GM19463 (cell line): ENCODE results near the gene BDKRB1.
"Not testable (repeated sequence)": the region's sequence is repeated elsewhere in the genome, so short reads cannot be mapped to it uniquely, and the experiment has no call there.

Source experiments
- ATAC-seq: cut with Tn5 transposase; IDR thresholded peaks from one replicate; pipeline ENCODE4 v1.9.1; 2021; ENCODE audit warnings: mild to moderate bottlenecking, moderate library complexity; ENCODE audit not compliant: unreplicated experiment

The BDKRB1 gene

GRCh38 chr14:96232506-96232905 is 23.5 kb upstream of the BDKRB1 start:
- no peak for ATAC-seq

DNA sequence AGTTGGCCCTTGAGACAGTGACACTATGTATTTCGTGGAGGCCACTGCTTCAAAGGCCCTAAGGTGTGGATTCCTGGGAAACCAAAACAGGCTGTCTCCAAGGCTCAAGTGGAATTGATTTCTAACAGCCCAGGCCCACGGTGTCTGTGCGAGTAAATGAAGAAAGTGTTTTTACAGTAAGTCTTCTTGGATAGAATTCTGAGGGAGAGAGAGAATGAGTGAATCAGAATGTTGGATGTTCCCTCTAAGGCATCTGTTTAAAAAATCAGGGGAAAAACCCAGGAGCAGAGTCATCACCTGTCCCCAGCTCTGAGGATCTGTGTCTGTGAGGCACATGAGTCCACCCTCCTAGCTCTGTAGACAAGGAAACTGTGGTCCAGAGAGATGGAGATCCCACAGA is 22.3 kb upstream of the BDKRB1 start:
- ATAC-seq: no peak

DNA sequence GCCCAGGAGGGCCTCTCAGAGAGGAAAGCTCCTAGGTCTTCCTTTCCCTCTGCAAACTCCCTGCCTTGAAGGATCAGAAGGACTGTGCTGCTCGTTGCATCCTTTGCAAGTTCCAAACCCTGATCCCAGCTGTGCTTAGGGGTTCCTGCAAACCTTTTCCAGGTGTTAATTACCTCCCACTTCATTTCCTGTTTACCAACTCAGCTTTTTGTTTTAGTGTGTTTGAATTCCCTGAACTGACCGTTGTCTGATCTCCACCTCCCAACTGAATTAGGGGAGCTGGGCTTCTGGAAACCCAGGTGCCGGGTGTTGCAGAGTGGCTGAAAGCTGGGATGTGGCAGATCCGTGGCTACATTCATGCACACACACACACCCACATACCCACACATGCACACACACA is 20.6 kb upstream of the BDKRB1 start:
- ATAC-seq: no peak

GRCh38 chr14:96237641-96238040 is 18.4 kb upstream of the BDKRB1 start:
- ATAC-seq: no peak

DNA sequence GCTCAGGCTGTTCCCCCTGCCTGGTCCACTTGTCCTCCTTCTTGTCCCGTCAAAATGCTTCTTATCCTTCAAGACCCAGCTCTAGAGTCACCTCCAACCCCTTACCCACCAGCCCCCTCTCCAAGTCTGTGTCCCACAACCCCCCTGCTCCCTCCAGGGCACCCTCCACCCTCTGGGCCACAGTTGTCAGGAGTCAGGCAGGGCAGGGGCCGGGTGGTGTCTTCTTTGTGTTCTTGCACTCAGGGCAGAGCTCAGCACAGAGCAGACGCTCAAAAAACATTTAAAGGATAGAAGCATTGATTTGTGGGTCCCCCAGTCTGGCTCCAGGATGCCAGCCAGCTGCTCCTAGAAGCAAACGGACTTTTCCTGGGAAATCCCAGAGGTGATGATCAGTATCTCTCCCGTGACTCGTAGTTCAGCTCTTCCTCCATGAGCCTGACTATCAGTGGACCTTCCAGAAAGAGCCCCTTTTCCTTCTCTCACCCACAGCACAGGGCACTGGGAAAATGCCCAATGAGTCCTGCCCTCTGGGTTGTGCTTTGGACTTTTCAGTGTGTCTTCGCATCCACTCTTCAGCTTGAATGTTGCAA is 17.2 kb upstream of the BDKRB1 start:
- no peak for ATAC-seq

DNA sequence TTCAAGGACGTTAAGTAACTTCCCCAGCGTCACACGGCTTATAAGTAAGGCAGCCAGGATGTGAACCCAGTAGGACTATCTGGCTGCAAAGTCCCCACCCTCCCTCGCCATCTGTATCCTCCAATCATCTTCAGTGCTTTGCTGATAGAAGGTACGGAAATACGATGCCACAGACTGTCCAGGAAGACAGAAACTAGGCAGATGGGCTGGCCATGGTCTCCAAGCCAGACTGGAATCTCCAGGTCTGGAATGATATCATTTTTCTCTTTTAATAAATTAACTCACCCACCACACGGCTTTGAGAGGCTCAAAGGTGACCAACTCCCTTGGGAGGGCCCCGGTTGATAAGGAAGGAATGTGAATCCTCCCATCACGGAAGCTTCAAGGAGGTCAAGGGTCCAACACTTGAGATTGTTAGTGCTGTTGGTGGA is 16.3 kb upstream of the BDKRB1 start:
- ATAC-seq: no peak

GRCh38 chr14:96240641-96241040 is 15.4 kb upstream of the BDKRB1 start:
- no peak for ATAC-seq

DNA sequence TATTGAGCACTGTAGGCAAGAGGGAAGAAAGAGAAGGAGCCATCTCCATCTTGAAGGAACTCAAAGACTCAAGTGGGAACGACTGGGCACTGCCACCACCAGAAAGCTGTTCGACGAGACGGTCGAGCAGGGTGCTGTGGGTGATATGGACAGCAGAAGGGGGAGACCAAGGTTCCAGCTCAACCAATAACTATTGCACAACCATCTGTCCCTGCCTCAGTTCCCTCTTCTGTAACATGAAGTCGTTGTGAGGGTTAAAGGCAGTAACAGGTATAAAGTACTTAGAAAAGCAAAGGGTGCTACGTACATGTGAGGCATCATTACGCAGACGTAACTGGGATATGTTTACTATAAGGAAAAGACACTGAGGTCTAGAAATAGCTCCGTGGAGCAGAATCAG is 13.9 kb upstream of the BDKRB1 start:
- no peak for ATAC-seq

- ATAC-seq: no peak
Measured at GRCh38 chr14:96243785-96244184, 12.2 kb upstream of the BDKRB1 start.

GRCh38 chr14:96245074-96245473 is 10.9 kb upstream of the BDKRB1 start:
- ATAC-seq: not testable (repeated sequence)

DNA sequence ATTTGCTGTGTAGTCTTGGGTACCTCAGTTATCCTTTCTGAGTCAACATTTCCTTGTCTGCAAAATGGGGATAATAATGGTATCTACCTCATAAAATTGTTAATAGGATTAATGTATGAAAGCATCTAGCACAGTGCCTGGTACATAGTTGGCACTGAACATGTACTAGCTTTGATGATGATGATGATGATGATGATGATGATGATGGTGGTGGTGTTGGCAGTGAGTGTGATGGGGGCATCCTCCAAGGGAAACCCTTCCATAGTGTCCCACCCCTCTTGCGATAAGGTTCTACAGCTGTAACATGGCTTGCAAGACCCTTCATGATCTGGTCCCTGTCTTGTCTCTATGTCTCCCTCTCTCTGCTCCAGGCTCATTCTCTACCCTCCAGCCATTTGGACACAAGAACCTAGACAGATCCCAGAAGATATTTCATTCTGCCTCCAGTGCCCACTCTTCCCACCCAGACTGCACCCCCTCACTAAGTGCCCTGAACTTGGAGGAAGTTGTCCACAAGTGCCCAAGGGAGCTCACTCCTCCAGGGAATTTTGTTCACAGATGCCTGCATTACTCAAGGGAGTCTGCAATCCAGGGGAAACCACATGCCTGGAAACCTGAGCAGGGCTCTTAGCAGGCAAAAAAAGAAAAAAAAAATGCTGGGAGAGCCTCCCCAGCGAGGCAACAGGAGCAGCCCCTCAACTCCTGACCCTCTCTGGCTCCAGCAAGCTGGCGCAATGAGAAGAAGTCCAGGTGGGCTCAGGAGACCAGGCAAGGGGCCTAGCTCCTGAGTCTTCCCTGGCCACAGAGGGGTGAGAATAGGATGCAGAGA is 10.1 kb upstream of the BDKRB1 start:
- no peak for ATAC-seq

- no peak for ATAC-seq
Measured at GRCh38 chr14:96246539-96246847, 9.5 kb upstream of the BDKRB1 start.

DNA sequence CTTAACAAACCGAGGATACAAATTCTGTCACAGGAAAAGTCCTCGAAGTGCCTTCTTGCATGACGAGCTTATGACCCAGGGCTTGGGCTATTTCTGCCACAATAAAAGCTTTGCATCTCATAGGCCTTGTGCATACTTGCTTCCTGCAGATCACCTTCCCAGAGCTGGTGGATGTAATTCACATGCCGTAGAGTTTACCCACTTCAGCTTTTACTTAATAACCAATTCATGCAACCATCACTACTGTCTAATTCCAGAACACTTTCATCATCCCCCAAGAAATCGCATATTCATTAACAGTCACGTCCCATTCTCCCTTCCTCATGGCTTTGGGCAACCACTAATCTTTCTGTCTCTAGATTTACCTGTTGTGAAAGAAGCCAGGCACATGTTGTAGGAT is 9.0 kb upstream of the BDKRB1 start:
- ATAC-seq: no peak

DNA sequence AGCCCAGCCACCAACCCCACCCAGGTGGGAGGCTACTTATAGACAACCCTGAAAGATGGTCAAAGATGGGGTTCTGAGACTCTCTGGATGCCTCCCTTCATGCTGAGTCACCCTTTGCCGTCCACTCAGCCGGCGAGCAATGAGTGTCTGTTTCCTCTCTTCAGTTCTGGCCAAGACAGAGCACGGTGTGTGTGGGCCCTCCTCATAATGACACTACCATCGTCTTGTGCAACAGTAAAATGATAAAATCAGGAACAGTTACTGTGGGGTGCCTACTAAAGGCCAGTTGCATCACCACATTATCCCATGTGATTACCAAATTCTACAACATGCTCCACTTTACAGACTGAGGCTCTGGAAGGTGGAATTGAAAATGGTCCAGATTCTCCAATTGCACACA is 7.0 kb upstream of the BDKRB1 start:
- no peak for ATAC-seq

- ATAC-seq: no peak
Measured at GRCh38 chr14:96250485-96250884, 5.5 kb upstream of the BDKRB1 start.

GRCh38 chr14:96251656-96252155 is 4.3 kb upstream of the BDKRB1 start:
- no peak for ATAC-seq

DNA sequence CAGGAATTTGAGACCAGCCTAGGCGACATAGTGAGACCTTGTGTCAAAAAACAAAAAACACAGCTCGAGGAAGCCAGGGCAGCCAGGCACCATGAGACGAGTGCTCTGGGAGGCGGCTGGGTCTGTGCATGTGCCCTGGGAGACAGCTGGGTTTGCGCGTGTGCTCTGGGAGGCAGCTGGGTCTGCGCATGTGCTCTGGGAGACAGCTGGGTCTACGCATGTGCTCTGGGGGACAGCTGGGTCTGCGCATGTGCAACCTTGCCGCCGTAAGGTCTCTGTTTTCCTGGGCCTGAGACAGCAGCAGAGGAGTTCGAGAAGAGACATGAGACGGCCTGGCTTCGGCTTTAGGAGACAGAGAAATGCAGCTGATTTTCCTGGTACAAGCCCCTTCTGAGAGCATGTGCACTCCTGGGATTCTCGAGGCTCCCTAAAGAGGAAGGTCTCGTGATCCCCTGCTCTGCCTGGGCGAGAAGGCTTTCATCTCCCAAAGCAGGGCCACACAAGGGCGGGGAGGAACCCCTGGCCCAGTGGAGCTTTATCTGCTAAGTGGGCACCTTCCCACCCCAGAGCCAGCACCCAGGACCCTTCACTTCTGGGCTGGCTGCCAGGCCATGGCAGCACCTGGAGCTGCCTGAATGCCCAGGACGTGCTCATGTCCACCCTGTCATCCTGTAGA is 3.5 kb upstream of the BDKRB1 start:
- ATAC-seq: no peak

DNA sequence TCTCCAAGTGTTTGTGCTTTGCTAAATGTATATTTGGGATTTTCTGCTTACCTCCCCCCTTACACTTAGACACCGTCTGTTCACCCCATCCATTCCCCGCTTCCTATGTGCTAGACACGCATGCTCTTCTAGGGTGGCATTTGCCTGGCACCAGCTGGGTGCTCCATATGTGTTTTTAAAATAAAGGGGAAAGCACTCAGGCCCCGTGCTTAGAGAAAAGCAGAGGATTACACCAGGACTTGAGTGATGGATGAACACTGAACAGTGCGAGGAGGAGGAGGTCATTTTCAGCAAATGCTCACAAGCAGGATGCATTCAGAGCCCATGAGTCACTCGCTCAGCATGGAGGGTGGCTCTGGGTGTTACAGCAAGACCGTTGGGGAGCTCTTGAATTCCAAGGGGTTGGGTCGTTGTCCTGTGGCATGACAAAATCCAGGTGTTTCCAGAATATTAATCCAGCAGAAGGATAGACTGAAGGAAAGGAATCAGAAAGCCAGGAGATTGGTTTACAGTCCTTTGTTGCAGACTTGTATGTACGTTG is 2.9 kb upstream of the BDKRB1 start:
- no peak for ATAC-seq

GRCh38 chr14:96254687-96255086 is 1.3 kb upstream of the BDKRB1 start:
- no peak for ATAC-seq

DNA sequence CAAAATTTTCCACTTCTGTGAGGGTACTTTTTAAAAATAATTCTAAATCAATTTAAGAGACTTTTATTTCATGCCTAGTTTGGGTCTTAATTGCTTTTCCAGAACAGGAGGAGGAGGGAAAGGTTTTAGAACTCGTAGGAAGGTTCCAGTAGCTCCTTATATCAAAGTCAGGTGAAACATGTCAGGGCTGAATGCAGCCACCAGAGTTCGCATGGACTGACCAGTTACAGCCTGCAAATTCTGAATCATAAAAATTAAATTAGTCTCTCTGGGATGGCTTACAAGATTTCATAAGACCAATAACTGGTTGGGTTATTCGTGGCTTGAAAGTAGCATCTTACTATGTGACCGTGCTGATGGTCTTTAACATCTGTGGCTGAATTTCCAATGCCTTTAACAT is 397 bp downstream of the BDKRB1 start:
- ATAC-seq: no peak

- no peak for ATAC-seq
Measured at GRCh38 chr14:96257056-96257455, 1.0 kb downstream of the BDKRB1 start.

- ATAC-seq: no peak
Measured at GRCh38 chr14:96257900-96258299, 1.9 kb downstream of the BDKRB1 start.
